GM12878 (cell line): ENCODE results near the gene LRP1B.

Experiments used
- POLR2A ChIP-seq: IDR thresholded peaks from 2 replicates; pipeline ENCODE4 v1.6.1; 2011; ENCODE audit warnings: low read depth, mild to moderate bottlenecking, low read length
- USF2 ChIP-seq: IDR thresholded peaks from 2 replicates; pipeline ENCODE4 v1.6.1; 2011; ENCODE audit warnings: low read depth, low read length, improper control_type of control experiment, borderline replicate concordance
- ZNF274 ChIP-seq: IDR thresholded peaks from one replicate; pipeline ENCODE4 v1.8.0; 2011; ENCODE audit not compliant: insufficient read length, insufficient read depth
- TF ChIP-seq, protein P1 (sequence below), 3 experiments: IDR thresholded peaks in 2 of 3; conservative IDR thresholded peaks in 1 of 3; 2 replicates each; pipeline ENCODE4 v1.5.1; 2011; ENCODE audit warnings: low read depth in 3 of 3, low read length in 3 of 3, mild to moderate bottlenecking in 3 of 3, control low read depth in 2 of 3, moderate library complexity in 2 of 3, inconsistent platforms in 1 of 3, mixed read lengths in 1 of 3; ENCODE audit not compliant: control insufficient read depth in 2 of 3, insufficient read depth in 1 of 3; ENCODE audit errors: extremely low read depth in 1 of 3
- TF ChIP-seq, protein P2 (sequence below): IDR thresholded peaks from 2 replicates; pipeline ENCODE4 v1.6.1; 2012; ENCODE audit warnings: low read depth, low read length, improper control_type of control experiment

- TF ChIP-seq POLR2A (no peak), USF2 (no peak), ZNF274 (no peak)
- TF ChIP-seq, protein P1, sequence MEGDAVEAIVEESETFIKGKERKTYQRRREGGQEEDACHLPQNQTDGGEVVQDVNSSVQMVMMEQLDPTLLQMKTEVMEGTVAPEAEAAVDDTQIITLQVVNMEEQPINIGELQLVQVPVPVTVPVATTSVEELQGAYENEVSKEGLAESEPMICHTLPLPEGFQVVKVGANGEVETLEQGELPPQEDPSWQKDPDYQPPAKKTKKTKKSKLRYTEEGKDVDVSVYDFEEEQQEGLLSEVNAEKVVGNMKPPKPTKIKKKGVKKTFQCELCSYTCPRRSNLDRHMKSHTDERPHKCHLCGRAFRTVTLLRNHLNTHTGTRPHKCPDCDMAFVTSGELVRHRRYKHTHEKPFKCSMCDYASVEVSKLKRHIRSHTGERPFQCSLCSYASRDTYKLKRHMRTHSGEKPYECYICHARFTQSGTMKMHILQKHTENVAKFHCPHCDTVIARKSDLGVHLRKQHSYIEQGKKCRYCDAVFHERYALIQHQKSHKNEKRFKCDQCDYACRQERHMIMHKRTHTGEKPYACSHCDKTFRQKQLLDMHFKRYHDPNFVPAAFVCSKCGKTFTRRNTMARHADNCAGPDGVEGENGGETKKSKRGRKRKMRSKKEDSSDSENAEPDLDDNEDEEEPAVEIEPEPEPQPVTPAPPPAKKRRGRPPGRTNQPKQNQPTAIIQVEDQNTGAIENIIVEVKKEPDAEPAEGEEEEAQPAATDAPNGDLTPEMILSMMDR (IDR thresholded peaks at IDR 0.05 in 2 of 3, conservative IDR thresholded peaks at IDR 0.05 in 1 of 3; ENCODE audit: control insufficient read depth in 2 of 3, extremely low read depth in 1 of 3, insufficient read depth in 1 of 3, low read depth in 3 of 3, low read length in 3 of 3): no peak
- TF ChIP-seq, protein P2, sequence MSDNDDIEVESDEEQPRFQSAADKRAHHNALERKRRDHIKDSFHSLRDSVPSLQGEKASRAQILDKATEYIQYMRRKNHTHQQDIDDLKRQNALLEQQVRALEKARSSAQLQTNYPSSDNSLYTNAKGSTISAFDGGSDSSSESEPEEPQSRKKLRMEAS: no peak
Observed at GRCh38 chr2:140550821-140551220, 1580.0 kb downstream of the LRP1B start.
